H1 (cell line): ENCODE results near the gene BLMH. TPM values are rescaled to one million over a fixed set of nuclear protein-coding genes. Genes with fewer than 3 reads are reported as not detected.

ENCODE experiments used
- CTCF ChIP-seq, 3 experiments: IDR thresholded peaks; 1 replicate in 2 of 3; 2 replicates in 1 of 3; pipeline versions ENCODE4 v1.5.1 to v1.6.1; 2011; ENCODE audit warnings: low read length in 3 of 3, mild to moderate bottlenecking in 3 of 3, inconsistent platforms in 2 of 3, low read depth in 1 of 3, moderate library complexity in 1 of 3; ENCODE audit not compliant: insufficient read depth in 1 of 3; ENCODE audit errors: control extremely low read depth in 1 of 3
- ZNF274 ChIP-seq: IDR thresholded peaks from 2 replicates; pipeline ENCODE4 v1.7.0; 2012; ENCODE audit warnings: low read length, borderline replicate concordance; ENCODE audit errors: extremely low read depth
- polyA plus RNA-seq, 7 experiments: library from polyadenylated mRNA; depleted of rRNA in 3 of 7; stranded (reverse) in 5 of 7; unstranded in 2 of 7; fragments of >200 nt in 5 of 7; fragments of 200-250 nt in 2 of 7; gene quantifications; 1 replicate in 5 of 7; 2 replicates in 1 of 7; 4 replicates in 1 of 7; pipeline versions ENCODE4 v1.2.1 to v1.2.3, GENCODE V29; 2011 to 2013; ENCODE audit warnings: missing spikeins in 2 of 7, mixed read lengths in 2 of 7
- total RNA-seq: library from RNA; stranded (reverse); fragmentation: NEBNext Ultra II Directional; extraction: Animal tissue kit (Norgen Biotek cat#: 25700); gene quantifications from 2 replicates; pipeline ENCODE4 v1.2.1, GENCODE V29; 2021

Gene BLMH
- total and polyA plus RNA-seq, 2 of the 8 experiments (the other 6 are each of a cell fraction or from before 2014, with no cell fraction given) = 18.2 to 74.3 TPM

GRCh38 chr17:30219315-30219714 lies 72.4 kb downstream of the BLMH start (continued):
- TF ChIP-seq CTCF (IDR thresholded peaks at IDR 0.05; ENCODE audit: control extremely low read depth in 1 of 3, insufficient read depth in 1 of 3, low read depth in 1 of 3, low read length in 3 of 3) = no peak
- no peak for TF ChIP-seq ZNF274
